DMS53 treated with DMSO at 0.1 percent for 48 hours (cell line): ENCODE measurements around the gene DDX3X.

Experiments used
- DNase-seq: peaks from one replicate; lab custom pipeline; 2025; ENCODE audit not compliant: unreplicated experiment; lab: John Stamatoyannopoulos, UW

Gene DDX3X

DNA sequence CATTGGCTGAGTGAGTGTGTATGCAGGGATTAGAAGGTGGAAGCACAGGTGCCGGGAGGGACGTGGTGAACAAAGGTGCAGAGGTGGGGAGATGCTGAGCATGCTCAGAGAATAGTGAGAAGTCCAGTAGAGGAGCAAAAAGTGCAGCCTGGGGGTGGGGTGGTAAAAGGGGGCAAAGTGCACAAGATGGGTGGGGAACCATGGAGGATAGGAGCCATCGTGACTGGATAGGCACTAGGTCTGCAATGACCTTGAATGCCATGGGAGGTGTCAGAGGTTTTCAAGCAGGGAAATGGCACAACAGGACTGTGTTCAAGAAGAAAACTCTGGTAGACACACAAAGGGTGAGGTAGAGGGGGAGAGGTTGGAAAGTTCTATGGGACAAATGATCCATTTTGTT, 6.6 kb upstream of the DDX3X start:
- no peak for DNase-seq

- no peak for DNase-seq
Measured at GRCh38 chrX:41329101-41329500, 4.9 kb upstream of the DDX3X start.

DNA sequence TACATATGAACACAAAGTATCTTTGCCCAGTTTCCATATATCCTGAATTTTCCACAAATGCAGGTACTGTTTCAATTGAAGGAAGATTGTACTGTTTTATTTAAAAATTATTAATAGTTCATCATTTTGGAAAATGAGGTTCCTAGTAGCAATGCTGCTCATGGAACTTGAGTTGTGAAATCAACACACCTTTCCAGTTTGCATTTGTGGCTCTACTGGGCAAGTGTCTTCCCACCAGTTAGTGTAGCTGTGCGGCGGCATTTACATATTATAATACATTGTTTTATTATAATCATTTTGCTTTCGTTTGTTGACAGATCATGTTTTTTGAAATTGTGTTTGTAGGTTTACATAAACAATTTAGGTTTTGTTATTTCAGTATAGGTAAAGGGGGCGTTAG, 2.0 kb upstream of the DDX3X start:
- DNase-seq, result no peak

DNA sequence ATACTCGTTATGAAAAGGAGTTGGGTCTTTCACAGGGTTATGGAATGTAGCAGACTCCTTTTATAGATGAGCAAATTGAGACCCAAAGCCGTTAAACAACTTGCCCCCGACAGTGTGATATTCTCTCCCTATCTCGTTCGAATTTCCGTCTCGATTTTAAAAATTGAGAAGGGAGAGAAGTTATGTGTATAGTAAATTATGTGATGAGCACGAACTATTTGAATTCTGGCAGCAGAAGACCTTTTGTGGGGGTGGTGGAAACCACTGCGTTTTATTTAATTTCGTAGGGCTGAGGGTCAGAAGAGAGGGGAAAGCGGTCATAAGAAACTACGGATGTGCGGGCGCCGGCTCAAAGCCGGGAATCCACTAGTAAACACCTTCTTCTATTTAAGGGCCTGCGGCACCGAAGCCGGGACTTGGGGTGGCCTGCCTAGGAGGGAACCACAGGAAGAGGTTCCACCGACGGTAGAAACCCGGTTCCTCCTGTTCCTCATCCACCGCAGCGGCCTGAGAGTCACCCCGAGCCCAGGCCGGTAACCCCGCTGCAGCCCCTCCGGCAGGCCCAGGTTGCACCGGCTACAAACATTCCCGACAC, 1.5 kb upstream of the DDX3X start:
- DNase-seq, result peak; percentile 53

DNA sequence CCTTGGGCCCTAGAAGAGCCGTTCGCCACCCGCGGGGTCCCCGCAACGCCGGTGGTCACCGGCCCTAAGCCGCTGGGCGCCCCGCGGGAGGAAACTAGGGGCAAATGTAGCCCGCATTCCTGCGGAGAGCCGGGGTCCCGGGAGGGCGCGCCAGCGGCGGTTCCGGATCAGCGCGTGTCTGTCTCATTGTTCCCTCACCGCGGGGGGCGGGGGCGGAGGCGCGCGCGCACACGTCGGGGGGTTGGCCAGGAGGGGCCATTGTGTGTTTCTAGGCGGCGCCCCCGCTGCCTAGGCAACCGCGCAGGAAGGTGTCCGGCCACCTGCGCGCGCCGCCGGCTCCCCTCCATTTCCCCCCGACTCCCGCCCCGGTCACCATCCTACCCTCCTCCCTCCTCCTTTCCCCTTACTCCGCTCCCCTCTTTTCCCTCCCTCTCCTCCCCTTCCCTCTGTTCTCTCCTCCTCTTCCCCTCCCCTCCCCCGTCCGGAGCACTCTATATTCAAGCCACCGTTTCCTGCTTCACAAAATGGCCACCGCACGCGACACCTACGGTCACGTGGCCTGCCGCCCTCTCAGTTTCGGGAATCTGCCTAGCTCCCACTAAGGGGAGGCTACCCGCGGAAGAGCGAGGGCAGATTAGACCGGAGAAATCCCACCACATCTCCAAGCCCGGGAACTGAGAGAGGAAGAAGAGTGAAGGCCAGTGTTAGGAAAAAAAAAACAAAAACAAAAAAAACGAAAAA, 789 bp upstream of the DDX3X start:
- DNase-seq, result peak; percentile 91

DNA sequence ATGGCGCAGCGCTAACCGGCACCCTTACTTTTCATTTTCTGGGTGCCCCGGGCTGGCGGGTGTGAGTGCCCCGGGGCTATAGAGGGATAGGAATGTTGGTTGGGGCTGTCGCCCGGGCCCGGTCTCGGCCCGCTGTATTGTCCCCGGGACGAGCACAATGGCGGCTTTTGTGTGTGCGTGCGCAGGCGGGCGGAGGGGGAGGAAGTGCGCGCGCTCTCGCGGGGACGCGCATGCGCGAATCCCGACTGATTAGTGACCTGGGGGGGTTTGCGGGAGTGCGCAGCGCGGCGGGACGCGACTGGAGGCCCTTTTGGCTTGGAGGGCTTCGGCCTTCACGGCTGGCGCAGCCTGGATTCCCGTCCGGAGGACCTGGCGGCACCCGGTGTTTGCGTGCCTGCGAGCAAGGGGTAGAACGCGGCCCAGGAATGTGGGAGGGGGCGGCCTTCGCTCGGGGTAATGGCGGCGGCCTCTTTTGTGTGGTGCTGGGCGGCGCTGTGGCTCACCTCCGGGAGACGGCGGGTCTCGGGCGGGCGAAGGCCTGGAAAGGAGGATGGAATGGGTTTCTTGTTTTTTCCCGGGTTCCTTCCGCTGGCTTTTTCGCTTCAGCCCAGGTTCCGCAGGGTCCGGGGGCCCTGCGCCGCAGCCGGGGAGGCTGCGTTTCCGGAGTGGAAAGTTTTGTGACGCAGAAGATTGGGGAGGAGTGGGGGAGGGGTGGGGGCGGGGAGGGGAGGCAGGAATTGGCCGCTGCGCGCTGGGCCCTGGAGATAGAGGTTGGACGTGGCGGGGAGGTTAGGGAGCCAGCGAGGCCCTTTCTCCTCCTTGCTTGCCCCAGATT, 618 bp downstream of the DDX3X start:
- peak; percentile 29 for DNase-seq

- no peak for DNase-seq
Measured at GRCh38 chrX:41335198-41335957, 1.4 kb downstream of the DDX3X start.

DNA sequence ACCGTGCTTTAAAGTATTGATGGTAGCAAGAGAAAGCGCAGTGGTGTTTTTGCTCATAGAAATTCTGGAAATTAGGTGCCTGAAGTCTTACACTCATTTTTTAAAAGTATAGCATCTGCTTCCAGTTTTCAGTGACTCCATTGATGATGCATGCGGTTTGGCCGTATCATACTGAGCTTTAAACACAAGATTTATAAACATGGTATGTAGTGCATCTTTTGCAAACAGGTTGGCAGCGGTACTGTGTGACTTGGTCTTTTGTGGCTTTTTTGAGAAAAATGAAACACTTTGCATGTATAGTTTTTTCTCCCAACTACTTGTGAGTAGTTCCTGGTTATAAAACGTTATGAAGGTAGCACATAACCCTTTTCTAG, 2.0 kb downstream of the DDX3X start:
- DNase-seq, result no peak

- no peak for DNase-seq
Measured at GRCh38 chrX:41336447-41336846, 2.5 kb downstream of the DDX3X start.

DNA sequence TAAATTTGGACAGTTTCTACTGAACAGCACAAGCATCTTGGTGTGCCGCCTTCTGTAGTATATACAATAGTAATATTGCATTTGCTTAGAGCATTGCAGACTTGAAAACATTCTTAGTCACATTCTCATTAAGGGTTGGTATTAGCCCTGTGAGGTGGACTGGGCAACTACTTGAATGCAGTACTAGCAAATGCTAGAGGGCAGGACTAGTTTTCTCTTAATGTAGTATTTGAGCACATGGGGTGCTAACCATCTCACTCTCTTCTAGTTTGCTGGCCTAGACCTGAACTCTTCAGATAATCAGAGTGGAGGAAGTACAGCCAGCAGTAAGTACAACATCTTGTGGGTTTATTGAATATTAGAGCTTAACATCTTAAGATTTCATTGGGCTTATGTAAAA, 3.2 kb downstream of the DDX3X start:
- DNase-seq, result no peak

DNA sequence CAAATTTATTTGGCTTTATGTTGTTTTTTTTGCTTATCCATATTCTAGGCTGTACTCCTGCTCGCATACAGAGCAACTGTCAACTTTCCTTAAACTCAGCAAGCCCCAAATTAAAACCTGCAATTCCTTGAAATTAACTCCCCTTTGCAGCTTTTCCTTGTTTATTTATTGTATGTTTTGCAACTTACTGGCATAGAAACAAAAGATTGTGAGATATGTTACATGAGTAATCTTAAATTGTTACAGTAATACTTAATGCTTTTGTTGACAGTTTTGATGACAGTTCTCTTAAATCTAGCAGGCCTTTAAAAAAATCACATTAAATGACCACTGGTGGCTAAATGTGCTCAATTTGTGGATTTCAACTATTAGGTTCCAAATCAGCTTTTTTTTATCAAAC, 4.5 kb downstream of the DDX3X start:
- DNase-seq, result no peak

DNA sequence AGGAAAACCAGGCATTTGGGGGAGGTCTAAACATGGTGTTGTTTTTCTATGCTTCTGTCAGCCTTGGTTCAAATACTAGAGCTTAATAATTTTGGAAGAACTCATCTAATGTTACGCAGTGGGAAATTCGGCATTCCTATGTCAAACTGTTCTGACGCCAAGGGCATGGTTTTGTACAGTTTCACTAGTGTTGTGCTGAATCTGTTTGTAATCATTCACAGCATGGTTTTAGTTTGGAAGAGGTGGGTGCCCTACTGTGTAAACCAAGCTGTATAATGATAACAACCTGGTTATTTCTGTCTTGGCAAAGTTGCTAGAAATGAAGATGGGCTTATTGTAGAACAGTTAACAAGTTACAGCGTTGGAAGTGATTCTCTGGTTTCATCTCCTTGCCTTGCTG, 5.2 kb downstream of the DDX3X start:
- no peak for DNase-seq

- no peak for DNase-seq
Measured at GRCh38 chrX:41344053-41344452, 10.1 kb downstream of the DDX3X start.

- DNase-seq, result no peak
Measured at GRCh38 chrX:41347186-41347585, 13.2 kb downstream of the DDX3X start.

- no peak for DNase-seq
Measured at GRCh38 chrX:41348551-41348950, 14.6 kb downstream of the DDX3X start.

DNA sequence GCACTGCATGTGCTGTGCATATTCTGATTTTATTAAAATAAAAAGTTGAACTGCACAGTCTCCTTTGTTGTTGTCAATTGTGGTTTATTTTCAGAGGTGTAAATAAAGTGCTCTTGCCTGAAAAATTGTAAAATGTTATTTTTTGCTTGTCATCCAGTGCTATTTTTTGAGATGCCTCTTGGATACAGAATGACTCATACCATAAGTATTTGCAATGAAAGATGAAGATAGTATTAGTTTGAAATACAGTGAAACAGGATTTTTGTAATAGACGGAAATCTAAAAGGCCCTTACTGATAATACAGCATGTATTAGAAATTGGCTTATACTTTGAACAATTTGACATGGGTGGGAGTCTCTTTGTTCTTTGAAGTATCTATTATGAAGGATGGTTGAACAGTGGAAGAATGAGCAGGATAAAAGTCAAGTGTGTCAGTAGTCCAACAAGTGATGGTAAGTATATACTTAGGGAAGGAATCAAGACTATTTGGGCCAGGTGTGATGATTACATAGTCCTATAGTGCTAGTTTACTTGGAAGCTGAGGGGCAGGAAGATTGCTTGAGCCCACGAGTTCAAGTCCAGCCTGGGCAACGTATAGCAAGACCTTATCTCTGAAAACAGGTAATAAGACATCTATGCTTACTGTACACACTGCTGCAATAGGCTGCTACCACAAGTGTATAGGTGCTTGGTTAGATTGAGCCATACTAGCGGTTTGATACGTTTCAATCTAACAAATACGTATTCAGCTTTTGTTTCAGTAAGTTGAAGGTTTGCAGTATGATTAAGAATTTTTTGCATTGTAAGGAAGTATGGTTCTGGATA, 16.4 kb downstream of the DDX3X start:
- DNase-seq, result no peak

DNA sequence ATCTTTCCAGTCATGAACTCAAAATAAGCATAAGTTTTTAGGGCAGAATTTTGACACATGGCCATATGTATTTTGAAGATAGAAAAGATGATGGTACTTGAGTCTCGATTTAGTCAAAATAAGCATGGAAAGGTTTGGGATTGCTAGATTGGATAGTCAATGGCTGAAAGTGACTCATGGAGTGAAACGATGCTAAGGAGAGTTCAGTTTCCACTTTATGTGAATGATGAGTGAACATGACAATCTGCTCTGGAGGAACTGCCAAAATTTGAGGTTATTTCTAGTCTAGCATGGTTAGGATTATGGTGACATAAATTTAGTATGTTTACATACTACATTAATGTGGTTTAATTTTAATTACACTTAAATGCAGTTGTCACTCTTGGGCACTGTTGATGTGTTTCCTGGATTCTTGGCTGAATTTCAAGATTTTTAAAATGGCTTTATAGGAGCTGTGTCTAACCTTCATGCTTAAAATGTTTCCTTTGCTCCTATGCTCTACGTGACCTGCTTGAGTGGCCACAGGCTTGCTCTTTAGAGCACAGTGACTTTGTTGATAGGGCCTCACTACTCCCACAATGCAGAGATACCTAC, 17.1 kb downstream of the DDX3X start:
- no peak for DNase-seq

- DNase-seq, result no peak
Measured at GRCh38 chrX:41351923-41352322, 18.0 kb downstream of the DDX3X start.

DNA sequence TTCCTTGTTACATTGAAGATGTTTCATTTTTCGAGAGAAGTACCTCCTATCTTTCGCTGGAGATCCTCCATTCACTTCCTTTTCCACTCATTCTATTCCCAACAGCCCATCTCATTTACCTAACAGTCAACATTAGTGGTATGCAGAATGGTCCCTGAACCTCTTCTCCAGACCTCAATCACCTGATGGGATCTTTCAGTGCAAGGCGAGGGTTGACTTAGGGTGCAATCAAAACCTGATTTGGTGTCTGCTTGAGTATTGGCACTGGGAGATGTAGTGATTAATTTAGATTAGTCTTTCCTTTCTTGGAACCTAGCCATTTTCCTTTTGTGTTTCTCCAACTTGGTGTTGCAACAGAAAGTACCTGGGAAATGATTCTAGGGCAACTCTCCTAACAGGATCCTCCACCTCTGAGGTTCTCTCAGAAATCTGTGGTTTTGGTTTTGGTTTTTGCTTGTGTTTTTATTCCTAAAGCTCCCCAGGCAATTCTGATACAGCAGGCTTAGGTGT, 18.4 kb downstream of the DDX3X start:
- DNase-seq, result no peak

DNA sequence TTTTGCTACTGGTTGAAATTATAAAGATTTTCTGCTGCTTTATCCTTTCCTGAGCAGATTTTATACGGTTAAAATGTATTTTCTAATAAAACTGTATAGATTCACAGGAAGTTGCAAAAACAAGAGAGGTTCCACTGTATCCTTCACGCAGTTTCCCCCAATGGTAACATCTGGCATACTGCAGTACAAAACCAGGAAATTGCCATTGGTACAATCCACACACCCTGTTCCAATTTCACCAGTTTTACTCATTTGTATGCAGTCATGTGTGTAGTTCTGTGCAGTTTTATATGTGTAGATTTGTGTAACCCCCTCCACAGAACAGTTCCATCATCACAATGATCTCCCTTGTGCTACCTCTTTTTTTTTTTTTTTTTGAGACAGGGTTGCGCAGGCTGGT, 20.0 kb downstream of the DDX3X start:
- DNase-seq, result no peak
